Measurements from ENCODE around the gene ADNP2.

DNA sequence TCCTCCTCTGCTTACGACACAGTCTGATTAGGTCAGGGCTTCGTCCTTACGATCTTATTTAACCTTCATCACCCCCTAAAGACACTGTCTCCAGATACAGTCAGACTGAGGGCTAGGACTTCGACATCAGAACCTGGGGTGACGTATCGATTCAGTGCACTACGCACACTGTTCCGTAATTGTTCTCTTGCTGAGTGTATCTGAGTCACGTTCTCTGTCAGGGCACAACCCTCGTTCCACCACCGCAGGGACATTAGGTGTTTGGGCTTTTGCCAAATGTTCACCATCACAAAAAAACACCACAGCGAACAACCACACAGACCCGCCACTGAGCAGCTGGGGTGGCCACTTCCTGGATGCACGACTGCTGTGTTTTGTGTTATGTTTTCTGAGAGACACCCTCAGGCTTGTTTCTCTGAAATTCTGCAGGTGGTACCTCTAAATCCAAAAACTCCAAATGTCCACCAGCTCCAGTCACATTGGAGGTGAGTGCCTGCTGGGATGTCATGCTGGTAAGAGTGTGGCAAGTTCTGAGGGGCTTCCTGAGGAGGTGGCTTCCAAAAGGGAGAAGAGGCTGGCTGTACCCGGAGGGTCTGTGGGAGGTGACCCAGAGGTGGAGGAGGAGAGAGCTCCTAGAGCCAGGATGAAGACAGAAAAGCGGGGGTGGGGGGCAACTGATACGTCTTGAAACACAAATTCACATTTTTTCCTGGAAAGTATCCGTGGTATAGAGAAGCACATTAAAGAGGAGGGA is 66.6 kb downstream of the ADNP2 start:
- TF ChIP-seq, protein P1, sequence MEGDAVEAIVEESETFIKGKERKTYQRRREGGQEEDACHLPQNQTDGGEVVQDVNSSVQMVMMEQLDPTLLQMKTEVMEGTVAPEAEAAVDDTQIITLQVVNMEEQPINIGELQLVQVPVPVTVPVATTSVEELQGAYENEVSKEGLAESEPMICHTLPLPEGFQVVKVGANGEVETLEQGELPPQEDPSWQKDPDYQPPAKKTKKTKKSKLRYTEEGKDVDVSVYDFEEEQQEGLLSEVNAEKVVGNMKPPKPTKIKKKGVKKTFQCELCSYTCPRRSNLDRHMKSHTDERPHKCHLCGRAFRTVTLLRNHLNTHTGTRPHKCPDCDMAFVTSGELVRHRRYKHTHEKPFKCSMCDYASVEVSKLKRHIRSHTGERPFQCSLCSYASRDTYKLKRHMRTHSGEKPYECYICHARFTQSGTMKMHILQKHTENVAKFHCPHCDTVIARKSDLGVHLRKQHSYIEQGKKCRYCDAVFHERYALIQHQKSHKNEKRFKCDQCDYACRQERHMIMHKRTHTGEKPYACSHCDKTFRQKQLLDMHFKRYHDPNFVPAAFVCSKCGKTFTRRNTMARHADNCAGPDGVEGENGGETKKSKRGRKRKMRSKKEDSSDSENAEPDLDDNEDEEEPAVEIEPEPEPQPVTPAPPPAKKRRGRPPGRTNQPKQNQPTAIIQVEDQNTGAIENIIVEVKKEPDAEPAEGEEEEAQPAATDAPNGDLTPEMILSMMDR (IDR thresholded peaks at IDR 0.05; ENCODE audit: extremely low read depth in 1 of 2, insufficient read depth in 1 of 2, low read depth in 1 of 2, low read length in 2 of 2): no peak
- TF ChIP-seq, protein P2, sequence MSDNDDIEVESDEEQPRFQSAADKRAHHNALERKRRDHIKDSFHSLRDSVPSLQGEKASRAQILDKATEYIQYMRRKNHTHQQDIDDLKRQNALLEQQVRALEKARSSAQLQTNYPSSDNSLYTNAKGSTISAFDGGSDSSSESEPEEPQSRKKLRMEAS (IDR thresholded peaks at IDR 0.05; ENCODE audit: insufficient read depth, insufficient read length): no peak
- TF ChIP-seq POLR2A (IDR thresholded peaks at IDR 0.05; ENCODE audit: low read depth, low read length) (no peak), MYC (IDR thresholded peaks at IDR 0.05; ENCODE audit: low read depth, low read length) (no peak), POLR2AphosphoS5 (IDR thresholded peaks at IDR 0.05; ENCODE audit: insufficient read depth, low read depth, low read length) (no peak), EZH2 (IDR thresholded peaks at IDR 0.05; ENCODE audit: borderline replicate concordance, low read depth, low read length, severe bottlenecking) (no peak), JUN (IDR thresholded peaks at IDR 0.05; ENCODE audit: borderline replicate concordance, insufficient read depth, insufficient read length, low read depth) (no peak)
